Loucy (cell line): ENCODE results near the gene ATP8A2.

Experiments
- H2AFZ ChIP-seq: fragments of 200-600 bp; sonication (generic); 2 replicates; pipeline ENCODE4 v1.6.0; 2016; ENCODE audit warnings: antibody characterized with exemption, mild to moderate bottlenecking, low read length, moderate library complexity
- H3F3A ChIP-seq: fragments of 200-600 bp; 2 replicates; pipeline ENCODE4 v1.6.0; 2016; ENCODE audit warnings: antibody characterized with exemption, low read depth, mild to moderate bottlenecking
- H3K27me3 ChIP-seq: fragments of 200-600 bp; sonication (generic); 2 replicates; pipeline ENCODE4 v1.6.1; 2014; ENCODE audit warnings: low read length, mild to moderate bottlenecking; ENCODE audit not compliant: insufficient read depth, poor library complexity, severe bottlenecking
- H3K36me3 ChIP-seq: fragments of 200-600 bp; sonication (generic); 2 replicates; pipeline ENCODE4 v1.6.1; 2016; ENCODE audit warnings: low read length; ENCODE audit not compliant: insufficient read depth
- H3K4me1 ChIP-seq: fragments of 200-600 bp; sonication (generic); 2 replicates; pipeline ENCODE4 v1.5.1; 2014; ENCODE audit warnings: low read length, mild to moderate bottlenecking; ENCODE audit not compliant: insufficient read depth, poor library complexity, severe bottlenecking
- H3K4me2 ChIP-seq: fragments of 200-600 bp; sonication (generic); 2 replicates; pipeline ENCODE4 v1.6.0; 2014; ENCODE audit warnings: antibody characterized with exemption, low read length, low read depth, mild to moderate bottlenecking; ENCODE audit not compliant: poor library complexity, severe bottlenecking
- H3K4me3 ChIP-seq: fragments of 200-600 bp; sonication (generic); 2 replicates; pipeline ENCODE4 v1.5.1; 2014; ENCODE audit warnings: low read length, mild to moderate bottlenecking, mixed read lengths; ENCODE audit not compliant: poor library complexity, severe bottlenecking
- H3K79me2 ChIP-seq: fragments of 200-600 bp; sonication (generic); 2 replicates; pipeline ENCODE4 v1.6.1; 2014; ENCODE audit warnings: low read length; ENCODE audit not compliant: insufficient read depth
- H3K9ac ChIP-seq: fragments of 200-600 bp; sonication (generic); 2 replicates; pipeline ENCODE4 v1.6.0; 2014; ENCODE audit warnings: mild to moderate bottlenecking, low read depth, low read length, moderate library complexity; ENCODE audit not compliant: poor library complexity, severe bottlenecking
- H3K9me2 ChIP-seq: fragments of 200-600 bp; sonication (generic); replicated peaks from 2 replicates; pipeline ENCODE4 v1.6.1; 2016; ENCODE audit warnings: low read depth, low read length, mixed read lengths
- H3K9me3 ChIP-seq: fragments of 200-600 bp; sonication (generic); 2 replicates; pipeline ENCODE4 v1.6.1; 2014; ENCODE audit warnings: mild to moderate bottlenecking, antibody characterized with exemption, low read length, low read depth; ENCODE audit not compliant: insufficient read depth
- H4K20me1 ChIP-seq: fragments of 200-600 bp; sonication (generic); 2 replicates; pipeline ENCODE4 v1.6.0; 2014; ENCODE audit warnings: antibody characterized with exemption, low read length, mild to moderate bottlenecking; ENCODE audit not compliant: insufficient read depth, poor library complexity, severe bottlenecking
- EZH2phosphoT487 ChIP-seq: fragments of 200-600 bp; IDR thresholded peaks from 2 replicates; pipeline ENCODE4 v1.6.1; 2018; ENCODE audit warnings: antibody characterized with exemption, mild to moderate bottlenecking, moderate library complexity, borderline replicate concordance
- TF ChIP-seq, protein P1 (sequence below): fragments of 200-600 bp; sonication (generic); conservative IDR thresholded peaks from 2 replicates; pipeline ENCODE4 v1.5.1; 2014; ENCODE audit warnings: mild to moderate bottlenecking, antibody characterized with exemption, low read length

Gene ATP8A2

DNA sequence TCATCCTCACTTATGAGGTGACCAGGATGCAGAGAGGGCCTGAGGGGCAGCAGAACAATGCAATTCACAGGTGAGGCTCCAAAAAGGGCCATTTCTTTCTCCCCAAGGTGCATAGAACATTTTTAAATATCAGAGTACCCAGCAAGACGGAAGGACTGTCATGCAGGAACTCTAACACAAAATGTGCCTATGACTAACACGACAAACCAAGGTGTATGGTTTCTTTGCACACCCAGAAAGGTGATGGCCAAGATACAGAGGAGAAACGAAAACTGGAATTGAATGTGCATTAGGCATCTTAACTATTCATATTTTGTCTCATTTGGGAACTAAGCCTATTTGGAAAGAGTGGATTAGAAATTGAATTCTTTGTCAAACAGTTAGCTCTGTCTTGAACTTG lies 650.2 kb downstream of the ATP8A2 start:
- Histone ChIP-seq H3K79me2 (no peaks in the 10 kb centered on the region; the same call in 1 of the 2 replicates), H3K4me3 (no peak overlapping the region), H3K27me3 (no peaks in the 10 kb centered on the region), H4K20me1 (no peaks in the 10 kb centered on the region), H3K4me2 (no peak overlapping the region), H3F3A (0 out of 2 replicates have a peak, but pooled peaks cover 4% of the 10 kb centered on the region), H3K36me3 (no peaks in the 10 kb centered on the region), H3K9me2 (no peaks in the 10 kb centered on the region), H3K9ac (peak overlapping the region; percentile 16), H3K4me1 (peaks cover 68% of the 10 kb centered on the region), H3K9me3 (no peaks in the 10 kb centered on the region), H2AFZ (no peak overlapping the region)
- TF ChIP-seq, protein P1, sequence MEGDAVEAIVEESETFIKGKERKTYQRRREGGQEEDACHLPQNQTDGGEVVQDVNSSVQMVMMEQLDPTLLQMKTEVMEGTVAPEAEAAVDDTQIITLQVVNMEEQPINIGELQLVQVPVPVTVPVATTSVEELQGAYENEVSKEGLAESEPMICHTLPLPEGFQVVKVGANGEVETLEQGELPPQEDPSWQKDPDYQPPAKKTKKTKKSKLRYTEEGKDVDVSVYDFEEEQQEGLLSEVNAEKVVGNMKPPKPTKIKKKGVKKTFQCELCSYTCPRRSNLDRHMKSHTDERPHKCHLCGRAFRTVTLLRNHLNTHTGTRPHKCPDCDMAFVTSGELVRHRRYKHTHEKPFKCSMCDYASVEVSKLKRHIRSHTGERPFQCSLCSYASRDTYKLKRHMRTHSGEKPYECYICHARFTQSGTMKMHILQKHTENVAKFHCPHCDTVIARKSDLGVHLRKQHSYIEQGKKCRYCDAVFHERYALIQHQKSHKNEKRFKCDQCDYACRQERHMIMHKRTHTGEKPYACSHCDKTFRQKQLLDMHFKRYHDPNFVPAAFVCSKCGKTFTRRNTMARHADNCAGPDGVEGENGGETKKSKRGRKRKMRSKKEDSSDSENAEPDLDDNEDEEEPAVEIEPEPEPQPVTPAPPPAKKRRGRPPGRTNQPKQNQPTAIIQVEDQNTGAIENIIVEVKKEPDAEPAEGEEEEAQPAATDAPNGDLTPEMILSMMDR: no peak
- TF ChIP-seq EZH2phosphoT487: no peak

DNA sequence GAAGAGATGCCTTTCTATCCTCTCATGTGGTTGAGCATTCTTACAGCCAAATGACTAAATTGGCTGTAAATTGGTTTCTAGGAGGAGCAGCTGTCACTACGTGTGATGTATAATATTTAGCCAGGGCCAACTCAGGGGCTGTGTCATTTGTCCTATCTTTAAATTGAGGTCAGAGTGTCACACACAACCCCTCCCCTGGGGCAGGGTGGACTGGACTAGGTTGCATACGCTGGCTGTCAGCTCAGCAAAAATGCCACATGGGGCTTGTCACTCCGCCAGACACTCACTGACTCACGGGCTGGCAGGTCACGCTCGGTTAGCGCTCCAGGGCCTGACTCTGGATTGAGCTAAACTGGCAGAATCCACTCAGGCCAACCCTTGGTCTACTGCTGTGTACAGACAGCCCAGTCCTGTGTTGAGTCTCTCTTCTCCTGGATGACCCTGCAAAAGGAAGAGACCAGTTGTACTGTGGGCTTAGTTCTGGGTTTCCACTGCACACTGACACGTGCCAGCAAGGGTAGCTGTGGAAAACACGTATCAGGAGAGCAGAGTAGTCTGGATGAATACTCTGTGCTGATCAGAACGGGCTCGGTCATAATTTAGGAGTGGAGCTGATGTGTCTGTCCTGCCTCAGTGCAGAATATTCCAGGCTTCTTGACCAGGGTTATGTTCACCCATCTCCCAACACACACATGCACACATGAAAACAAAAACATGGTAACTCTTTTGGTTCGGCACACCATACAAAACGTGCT lies 650.9 kb downstream of the ATP8A2 start:
- Histone ChIP-seq H3F3A (0 out of 2 replicates have a peak, but pooled peaks cover 4% of the 10 kb centered on the region), H2AFZ (no peak overlapping the region), H3K9me2 (no peaks in the 10 kb centered on the region), H3K36me3 (no peaks in the 10 kb centered on the region), H3K4me2 (no peak overlapping the region), H3K9me3 (no peaks in the 10 kb centered on the region), H3K4me3 (no peak overlapping the region), H3K79me2 (no peaks in the 10 kb centered on the region; the same call in 1 of the 2 replicates), H3K27me3 (no peaks in the 10 kb centered on the region), H4K20me1 (no peaks in the 10 kb centered on the region), H3K9ac (no peak overlapping the region), H3K4me1 (peaks cover 61% of the 10 kb centered on the region)
- TF ChIP-seq, protein P1: no peak
- no peak for TF ChIP-seq EZH2phosphoT487

DNA sequence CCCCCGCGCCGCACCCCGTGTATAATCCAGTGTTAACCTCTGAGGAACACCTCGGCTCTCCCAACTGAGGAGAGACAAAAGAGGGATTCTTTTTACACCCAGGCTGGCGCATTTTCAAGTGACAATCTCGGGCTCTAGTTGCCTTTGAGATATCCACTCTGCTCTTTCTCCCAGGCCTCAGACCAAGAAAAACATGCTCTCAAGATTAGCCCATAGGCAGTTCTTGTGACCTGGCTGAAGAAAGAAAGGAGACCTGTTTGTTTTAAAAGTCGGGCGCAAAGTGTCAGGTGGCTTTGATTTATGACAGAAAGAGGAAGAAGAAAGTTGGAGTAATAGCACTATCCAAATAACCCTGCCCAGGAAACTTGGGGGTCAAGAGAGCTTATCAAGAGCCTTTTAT lies 652.8 kb downstream of the ATP8A2 start:
- no peaks in the 10 kb centered on the region for H3K79me2 ChIP-seq
- no peak overlapping the region for H3K4me3 ChIP-seq
- H3K9ac ChIP-seq: no peak overlapping the region
- no peaks in the 10 kb centered on the region for H3K9me3 ChIP-seq
- 0 out of 2 replicates have a peak, but pooled peaks cover 2% of the 10 kb centered on the region for H3F3A ChIP-seq
- no peak overlapping the region for H2AFZ ChIP-seq
- no peaks in the 10 kb centered on the region for H3K27me3 ChIP-seq
- peaks cover 43% of the 10 kb centered on the region for H3K4me1 ChIP-seq
- H3K9me2 ChIP-seq: no peaks in the 10 kb centered on the region
- H3K36me3 ChIP-seq: no peaks in the 10 kb centered on the region
- H4K20me1 ChIP-seq: no peaks in the 10 kb centered on the region
- TF ChIP-seq, protein P1: no peak
- TF ChIP-seq EZH2phosphoT487: no peak
- H3K4me2 ChIP-seq: no peak overlapping the region
